Stimulated activated CD4-positive, alpha-beta T cell treated with anti-CD3 and anti-CD28 coated beads, Interleukin-2, amount 100 ng/mL, for 48 hours (primary cell): Measurements from ENCODE around the gene GRM8.

Source experiments
- DNase-seq, 2 donors: peaks; one replicate each; pipeline ENCODE4 v3.0.0-alpha.2; 2020

Gene GRM8

GRCh38 chr7:127252778-127253280 lies at the start of gene GRM8:
GRM8 (minus strand) TSS chr7:127252941.
- DNase-seq = no peak

- DNase-seq = no peak
Measured at GRCh38 chr7:127290801-127291361, 38.1 kb upstream of the GRM8 start.

GRCh38 chr7:127290116-127290655 lies 37.4 kb upstream of the GRM8 start:
- no peak for DNase-seq

- DNase-seq = no peak
Measured at GRCh38 chr7:127287133-127287532, 34.4 kb upstream of the GRM8 start.

GRCh38 chr7:127270093-127270492 lies 17.4 kb upstream of the GRM8 start:
- no peak for DNase-seq

GRCh38 chr7:127266047-127266446 lies 13.3 kb upstream of the GRM8 start:
- no peak for DNase-seq

GRCh38 chr7:127264219-127264618 lies 11.5 kb upstream of the GRM8 start:
- DNase-seq = no peak

- no peak for DNase-seq
Measured at GRCh38 chr7:127258111-127258510, 5.4 kb upstream of the GRM8 start.

- DNase-seq = no peak
Measured at GRCh38 chr7:127257086-127257485, 4.3 kb upstream of the GRM8 start.

- DNase-seq = no peak
Measured at GRCh38 chr7:127256041-127256725, 3.4 kb upstream of the GRM8 start.

- DNase-seq = no peak
Measured at GRCh38 chr7:127254163-127254684, 1.5 kb upstream of the GRM8 start.

GRCh38 chr7:127253281-127254162 lies 781 bp upstream of the GRM8 start:
- peak; percentile 53 to 58 for DNase-seq

- DNase-seq = no peak
Measured at GRCh38 chr7:127252377-127252713, 396 bp downstream of the GRM8 start.

GRCh38 chr7:127251465-127252376 lies 1.0 kb downstream of the GRM8 start:
- DNase-seq = no peak

GRCh38 chr7:127251036-127251464 lies 1.7 kb downstream of the GRM8 start:
- DNase-seq = no peak

GRCh38 chr7:127250312-127251035 lies 2.3 kb downstream of the GRM8 start:
- DNase-seq = no peak

GRCh38 chr7:127245607-127246006 lies 7.1 kb downstream of the GRM8 start:
- no peak for DNase-seq

- no peak for DNase-seq
Measured at GRCh38 chr7:127245002-127245401, 7.7 kb downstream of the GRM8 start.

- DNase-seq = no peak
Measured at GRCh38 chr7:127239814-127240213, 12.9 kb downstream of the GRM8 start.

GRCh38 chr7:127233630-127234029 lies 19.1 kb downstream of the GRM8 start:
- DNase-seq = no peak

- no peak for DNase-seq
Measured at GRCh38 chr7:127231415-127231814, 21.3 kb downstream of the GRM8 start.
